K562 (cell line): ENCODE measurements around the gene MOG. TPM values are rescaled to one million over a fixed set of nuclear protein-coding genes. Genes with fewer than 3 reads are reported as not detected.
A peak's percentile ranks its signal among the peaks of the same experiment; 100 is the strongest.

ENCODE experiments used
- AFF4 ChIP-seq: sonication (generic); formaldehyde crosslinking; IDR thresholded peaks from 2 replicates; pipeline ENCODE4 v1.8.0; 2023; ENCODE audit warnings: mild to moderate bottlenecking, missing genetic modification reagents
- CBFA2T2 ChIP-seq: fragments of 450-650 bp; conservative IDR thresholded peaks from 2 replicates; pipeline ENCODE4 v1.6.1; 2017; ENCODE audit warnings: mild to moderate bottlenecking
- CREB3 ChIP-seq: fragments of 450-650 bp; conservative IDR thresholded peaks from 2 replicates; pipeline ENCODE4 v1.6.1; 2016; ENCODE audit warnings: missing genetic modification characterization, low read depth, mild to moderate bottlenecking, missing compliant biosample characterization, moderate library complexity
- CTBP1 ChIP-seq: fragments of 450-650 bp; IDR thresholded peaks from 2 replicates; pipeline ENCODE4 v1.6.1; 2016; ENCODE audit warnings: borderline replicate concordance
- E2F6 ChIP-seq, 2 experiments: IDR thresholded peaks; 2 replicates each; pipeline ENCODE4 v1.6.1; 2011; ENCODE audit warnings: borderline replicate concordance in 1 of 2, control low read depth in 1 of 2, low read depth in 1 of 2, low read length in 1 of 2, mild to moderate bottlenecking in 1 of 2, mixed read lengths in 1 of 2, moderate library complexity in 1 of 2; ENCODE audit not compliant: insufficient read depth in 1 of 2, insufficient read length in 1 of 2, poor library complexity in 1 of 2, severe bottlenecking in 1 of 2; ENCODE audit errors: extremely low read depth in 1 of 2
- FOXK2 ChIP-seq, 2 experiments: fragments of 450-650 bp; IDR thresholded peaks in 1 of 2; conservative IDR thresholded peaks in 1 of 2; 2 replicates each; pipeline ENCODE4 v1.6.1; 2016; ENCODE audit warnings: low read depth in 2 of 2, mild to moderate bottlenecking in 1 of 2
- HIVEP1 ChIP-seq: fragments of 250-450 bp; sonication (Bioruptor Pico); IDR thresholded peaks from 2 replicates; pipeline ENCODE4 v1.4.0; 2020; ENCODE audit warnings: mild to moderate bottlenecking
- KDM2B ChIP-seq: fragments of 250-450 bp; sonication (Bioruptor Pico); IDR thresholded peaks from 2 replicates; pipeline ENCODE4 v1.8.0; 2021; ENCODE audit warnings: mild to moderate bottlenecking, moderate library complexity
- MNT ChIP-seq, 2 experiments: fragments of 450-650 bp; conservative IDR thresholded peaks; 2 replicates each; pipeline ENCODE4 v1.6.1; 2017; ENCODE audit warnings: mild to moderate bottlenecking in 2 of 2, moderate library complexity in 2 of 2
- PTTG1 ChIP-seq: fragments of 450-650 bp; IDR thresholded peaks from 2 replicates; pipeline ENCODE4 v1.6.1; 2016; ENCODE audit warnings: low read depth, mild to moderate bottlenecking, missing genetic modification characterization, missing compliant biosample characterization
- ZBTB33 ChIP-seq: sonication (generic); formaldehyde crosslinking; IDR thresholded peaks from 2 replicates; pipeline ENCODE4 v1.8.1; 2023; ENCODE audit warnings: mild to moderate bottlenecking, missing genetic modification reagents
- ZBTB9 ChIP-seq: fragments of 450-650 bp; formaldehyde crosslinking; IDR thresholded peaks from 2 replicates; pipeline ENCODE4 v1.4.0; 2020; ENCODE audit warnings: mild to moderate bottlenecking, moderate library complexity
- polyA plus RNA-seq, 8 experiments: library from polyadenylated mRNA; depleted of rRNA in 4 of 8; stranded (reverse) in 5 of 8; unstranded in 3 of 8; fragments of >200 nt; fragmentation: Nextera tagmentation in 2 of 8; fragmentation: Illumina TruSeq in 1 of 8; extraction: Ambion mirVana in 2 of 8; extraction: Trizol in 1 of 8; gene quantifications; 2 replicates each; pipeline versions ENCODE4 v1.2.1 to v1.2.3, GENCODE V29; 2011 to 2014; ENCODE audit warnings: inconsistent platforms in 1 of 8, missing spikeins in 1 of 8
- total RNA-seq, 7 experiments: library from RNA; depleted of rRNA in 6 of 7; stranded (reverse); fragments of >200 nt in 6 of 7; fragmentation: Illumina TruSeq in 2 of 7; extraction: Trizol in 2 of 7; gene quantifications; 2 replicates each; pipeline versions ENCODE4 v1.2.1 to v1.2.3, GENCODE V29; 2011 to 2021; ENCODE audit warnings: low replicate concordance in 1 of 7

The MOG gene
- total and polyA plus RNA-seq, 9 of the 15 experiments (the other 6 are each of a cell fraction or from before 2014, with no cell fraction given), result not detected

GRCh38 chr6:29649701-29650673 lies 6.9 kb upstream of the MOG start (continued):
- TF ChIP-seq E2F6 (IDR thresholded peaks at IDR 0.05; ENCODE audit: borderline replicate concordance in 1 of 2, extremely low read depth in 1 of 2, insufficient read depth in 1 of 2, insufficient read length in 1 of 2, low read depth in 1 of 2, low read length in 1 of 2, poor library complexity in 1 of 2, severe bottlenecking in 1 of 2) (peak in 1 of 2 experiments; percentile 9), AFF4 (CRISPR knock-in tag) (no peak), ZBTB9 (0 out of 2 replicates have a peak, but pooled peaks have one; percentile 56), CTBP1 (peak; percentile 73; the same call in 1 of the 2 replicates), FOXK2 (conservative IDR thresholded peaks at IDR 0.05 in 1 of 2, IDR thresholded peaks at IDR 0.05 in 1 of 2; ENCODE audit: low read depth in 2 of 2) (peak; percentile 82 to 84), KDM2B (CRISPR knock-in tag) (no peak), HIVEP1 (CRISPR knock-in tag) (no peak), PTTG1 (tag) (no peak), MNT (conservative IDR thresholded peaks at IDR 0.05) (peak in 1 of 2 experiments; percentile 56; a peak in 1 of 4 replicates), CBFA2T2 (no peak), ZBTB33 (CRISPR knock-in tag) (no peak), CREB3 (tag) (peak; percentile 78; the same call in 1 of the 2 replicates)
